Fibroblast of the aortic adventitia (primary cell): ENCODE measurements around the gene PRSS27. TPM values are rescaled to one million over a fixed set of nuclear protein-coding genes. Genes with fewer than 3 reads are reported as not detected.

Experiments used
- DNase-seq: peaks from one replicate; pipeline ENCODE4 v3.0.0-alpha.2; 2010; ENCODE audit warnings: low read depth
- H3K4me3 ChIP-seq: 2 replicates; pipeline ENCODE4 v1.5.1; 2011; ENCODE audit warnings: low read depth, mild to moderate bottlenecking, control low read depth, low read length, moderate library complexity
- total RNA-seq: library from RNA; depleted of rRNA; stranded (reverse); fragments of >200 nt; gene quantifications from 2 replicates; pipeline ENCODE4 v1.2.3, GENCODE V29; 2012; ENCODE audit warnings: low replicate concordance
- TF ChIP-seq, protein P1 (sequence below): IDR thresholded peaks from 2 replicates; pipeline ENCODE4 v1.5.1; 2011; ENCODE audit warnings: mild to moderate bottlenecking, low read length, control low read depth, inconsistent platforms; ENCODE audit not compliant: insufficient read depth

Gene PRSS27
- 0.65 and 1.3 TPM in 2 replicates for total RNA-seq

DNA sequence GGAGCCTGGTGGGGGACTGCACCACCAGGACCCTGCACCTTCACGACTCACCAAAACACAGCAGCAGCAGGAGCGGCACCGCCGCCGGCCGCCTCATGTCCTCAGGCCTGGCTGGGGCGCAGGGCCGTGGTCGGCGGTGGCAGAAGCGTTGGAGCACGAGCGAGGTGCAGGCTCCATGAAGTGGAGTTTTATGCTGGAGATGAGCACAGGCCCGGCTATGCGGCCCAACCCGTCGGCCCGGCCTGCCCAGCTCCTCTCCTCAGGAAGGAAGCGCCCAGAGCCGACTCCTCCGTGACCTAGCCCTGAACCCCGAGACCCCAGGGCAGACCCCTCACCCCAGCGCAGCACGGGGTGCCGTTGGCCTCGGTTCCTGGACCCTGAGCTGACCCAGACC, at the start of gene PRSS27:
TSS of gene PRSS27 (minus strand) at position 161 of the 394 bp plus-strand sequence. CDS start at position 97, 64 bp downstream.
- H3K4me3 ChIP-seq: peak within 1 kb of the TSS; percentile 67
- no peak for DNase-seq
- TF ChIP-seq, protein P1, sequence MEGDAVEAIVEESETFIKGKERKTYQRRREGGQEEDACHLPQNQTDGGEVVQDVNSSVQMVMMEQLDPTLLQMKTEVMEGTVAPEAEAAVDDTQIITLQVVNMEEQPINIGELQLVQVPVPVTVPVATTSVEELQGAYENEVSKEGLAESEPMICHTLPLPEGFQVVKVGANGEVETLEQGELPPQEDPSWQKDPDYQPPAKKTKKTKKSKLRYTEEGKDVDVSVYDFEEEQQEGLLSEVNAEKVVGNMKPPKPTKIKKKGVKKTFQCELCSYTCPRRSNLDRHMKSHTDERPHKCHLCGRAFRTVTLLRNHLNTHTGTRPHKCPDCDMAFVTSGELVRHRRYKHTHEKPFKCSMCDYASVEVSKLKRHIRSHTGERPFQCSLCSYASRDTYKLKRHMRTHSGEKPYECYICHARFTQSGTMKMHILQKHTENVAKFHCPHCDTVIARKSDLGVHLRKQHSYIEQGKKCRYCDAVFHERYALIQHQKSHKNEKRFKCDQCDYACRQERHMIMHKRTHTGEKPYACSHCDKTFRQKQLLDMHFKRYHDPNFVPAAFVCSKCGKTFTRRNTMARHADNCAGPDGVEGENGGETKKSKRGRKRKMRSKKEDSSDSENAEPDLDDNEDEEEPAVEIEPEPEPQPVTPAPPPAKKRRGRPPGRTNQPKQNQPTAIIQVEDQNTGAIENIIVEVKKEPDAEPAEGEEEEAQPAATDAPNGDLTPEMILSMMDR: no peak

DNA sequence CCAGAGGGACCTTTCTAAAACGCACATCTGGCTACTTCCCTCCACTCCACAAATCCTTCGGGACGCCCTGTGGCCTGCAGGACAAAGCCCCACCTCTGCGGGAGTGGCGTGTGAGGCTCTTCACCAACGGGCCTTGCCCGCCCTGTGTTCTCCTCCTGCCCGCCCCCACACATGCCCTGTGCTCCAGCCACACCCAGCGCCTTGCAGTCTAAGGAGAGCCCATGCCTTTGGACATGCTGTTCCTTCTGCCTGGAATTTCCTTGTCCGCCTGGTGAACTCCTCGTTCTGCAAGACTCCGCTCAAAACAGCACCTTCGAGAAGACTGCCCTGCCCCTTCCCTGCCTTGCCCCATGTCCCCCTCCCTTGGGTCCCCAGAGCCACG, 49.6 kb upstream of the PRSS27 start:
- TF ChIP-seq, protein P1: no peak
- peak; percentile 18 for DNase-seq
- H3K4me3 ChIP-seq: no peak overlapping the region

DNA sequence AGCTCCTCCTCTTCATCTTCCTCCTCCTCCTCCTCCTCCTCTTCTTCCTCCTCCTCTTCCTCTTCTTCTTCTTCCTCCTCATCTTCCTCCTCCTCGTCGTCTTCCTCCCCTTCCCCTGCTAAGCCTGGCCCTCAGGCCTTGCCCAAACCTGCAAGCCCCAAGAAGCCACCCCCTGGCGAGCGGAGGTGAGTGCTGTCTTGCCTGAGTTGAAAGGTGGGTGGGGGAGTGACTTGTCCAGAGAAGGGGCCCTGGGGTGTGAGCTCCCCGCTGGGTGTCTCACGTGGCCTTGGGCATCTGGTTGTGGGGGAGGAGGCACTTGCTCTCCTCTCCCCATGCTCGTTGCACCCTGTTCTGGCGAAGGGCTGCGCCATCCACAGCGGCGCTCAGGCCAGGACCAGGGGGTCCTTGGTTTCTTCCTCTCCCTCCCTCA, 49.1 kb upstream of the PRSS27 start:
- no peak overlapping the region for H3K4me3 ChIP-seq
- TF ChIP-seq, protein P1: no peak
- DNase-seq: no peak

DNA sequence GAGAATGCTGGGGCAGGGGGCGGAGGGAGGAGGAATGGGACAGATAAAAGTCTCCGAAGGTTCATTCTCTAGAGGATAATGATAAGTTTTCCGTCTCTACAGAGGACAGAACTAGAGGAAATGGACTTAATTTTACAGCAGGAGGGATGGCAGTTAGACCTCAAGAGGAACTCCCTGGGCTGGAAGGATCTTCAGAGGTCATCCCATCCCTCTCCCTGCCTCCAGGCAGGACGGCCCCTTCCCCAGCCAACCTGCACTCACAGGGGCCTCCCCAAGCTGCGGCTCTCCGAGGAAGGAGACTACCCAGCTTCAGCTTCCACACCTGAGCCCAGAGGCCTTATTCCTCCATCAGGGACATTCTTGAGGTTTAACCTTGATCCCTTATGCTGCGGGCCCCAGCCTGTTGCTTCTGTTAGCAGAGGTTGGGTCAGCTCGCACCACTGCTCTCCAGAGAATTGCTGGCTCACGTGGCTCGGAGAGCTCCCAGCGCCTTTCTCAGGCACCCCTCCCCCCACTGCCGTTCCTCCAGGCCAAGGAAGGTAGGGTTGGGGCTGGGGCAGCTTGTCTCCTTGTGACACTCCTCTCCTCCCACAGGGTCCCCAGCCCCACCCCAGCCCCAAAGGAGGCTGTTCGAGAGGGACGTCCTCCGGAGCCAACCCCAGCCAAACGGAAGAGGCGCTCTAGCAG, 48.5 kb upstream of the PRSS27 start:
- no peak overlapping the region for H3K4me3 ChIP-seq
- DNase-seq: no peak
- TF ChIP-seq, protein P1: no peak

DNA sequence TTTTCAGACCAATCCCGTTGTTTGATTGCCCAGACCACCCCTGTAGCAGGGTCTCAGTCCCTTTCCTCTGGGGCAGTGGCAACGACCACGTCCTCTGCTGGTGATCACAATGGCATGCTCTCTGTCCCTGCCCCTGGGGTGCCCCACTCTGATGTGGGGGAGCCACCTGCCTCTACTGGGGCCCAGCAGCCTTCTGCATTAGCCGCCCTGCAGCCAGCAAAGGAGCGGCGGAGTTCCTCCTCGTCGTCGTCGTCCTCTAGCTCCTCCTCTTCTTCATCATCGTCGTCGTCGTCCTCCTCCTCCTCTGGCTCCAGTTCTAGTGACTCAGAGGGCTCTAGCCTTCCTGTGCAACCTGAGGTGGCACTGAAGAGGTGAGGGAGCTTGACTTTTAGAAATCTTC, 47.9 kb upstream of the PRSS27 start:
- DNase-seq: no peak
- TF ChIP-seq, protein P1: no peak
- H3K4me3 ChIP-seq: no peak overlapping the region

DNA sequence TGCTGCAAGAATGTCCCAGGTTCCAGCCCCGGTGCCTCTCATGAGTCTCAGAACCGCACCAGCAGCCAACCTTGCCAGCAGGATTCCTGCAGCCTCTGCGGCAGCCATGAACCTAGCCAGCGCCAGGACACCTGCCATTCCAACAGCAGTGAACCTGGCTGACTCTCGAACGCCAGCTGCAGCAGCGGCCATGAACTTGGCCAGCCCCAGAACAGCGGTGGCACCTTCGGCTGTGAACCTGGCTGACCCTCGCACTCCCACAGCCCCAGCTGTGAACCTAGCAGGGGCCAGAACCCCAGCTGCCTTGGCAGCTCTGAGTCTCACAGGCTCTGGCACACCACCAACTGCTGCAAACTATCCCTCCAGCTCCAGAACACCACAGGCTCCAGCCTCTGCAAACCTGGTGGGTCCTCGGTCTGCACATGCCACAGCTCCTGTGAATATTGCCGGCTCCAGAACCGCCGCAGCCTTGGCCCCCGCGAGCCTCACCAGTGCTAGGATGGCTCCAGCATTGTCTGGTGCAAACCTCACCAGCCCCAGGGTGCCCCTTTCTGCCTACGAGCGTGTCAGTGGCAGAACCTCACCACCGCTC, 47.2 kb upstream of the PRSS27 start:
- no peak for DNase-seq
- no peak overlapping the region for H3K4me3 ChIP-seq
- TF ChIP-seq, protein P1: no peak
